ENCODE measurements around the gene CACNG4. TPM values are rescaled to one million over a fixed set of nuclear protein-coding genes. Genes with fewer than 3 reads are reported as not detected.

CACNG4 gene
- total RNA-seq, 1 donor from 2014 or later = 33.4 TPM

DNA sequence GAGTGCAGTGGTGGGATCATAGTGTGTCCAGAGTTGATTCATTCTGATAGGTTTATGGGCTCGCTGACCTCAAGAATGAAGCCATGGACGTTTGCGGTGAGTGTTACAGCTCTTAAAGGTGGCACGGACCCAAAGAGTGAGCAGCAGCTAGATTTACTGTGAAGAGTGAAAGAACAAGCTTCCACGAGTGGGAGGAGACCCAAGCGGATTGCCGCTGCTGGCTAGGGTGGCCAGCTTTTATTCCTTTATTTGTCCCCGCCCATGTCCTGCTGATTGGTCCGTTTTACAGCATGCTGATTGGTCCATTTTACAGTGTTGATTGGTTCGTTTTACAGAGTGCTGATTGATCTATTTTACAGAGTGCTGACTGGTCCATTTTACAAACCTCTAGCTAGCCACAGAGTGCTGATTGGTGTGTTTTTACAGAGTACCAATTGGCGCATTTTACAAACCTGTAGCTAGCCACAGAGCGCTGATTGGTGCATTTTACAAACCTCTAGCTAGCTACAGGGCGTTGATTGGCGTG, 17.5 kb downstream of the CACNG4 start:
- FAIRE-seq (no peak), DNase-seq (ENCODE audit: low spot score in 2 of 2) (no peak)

DNA sequence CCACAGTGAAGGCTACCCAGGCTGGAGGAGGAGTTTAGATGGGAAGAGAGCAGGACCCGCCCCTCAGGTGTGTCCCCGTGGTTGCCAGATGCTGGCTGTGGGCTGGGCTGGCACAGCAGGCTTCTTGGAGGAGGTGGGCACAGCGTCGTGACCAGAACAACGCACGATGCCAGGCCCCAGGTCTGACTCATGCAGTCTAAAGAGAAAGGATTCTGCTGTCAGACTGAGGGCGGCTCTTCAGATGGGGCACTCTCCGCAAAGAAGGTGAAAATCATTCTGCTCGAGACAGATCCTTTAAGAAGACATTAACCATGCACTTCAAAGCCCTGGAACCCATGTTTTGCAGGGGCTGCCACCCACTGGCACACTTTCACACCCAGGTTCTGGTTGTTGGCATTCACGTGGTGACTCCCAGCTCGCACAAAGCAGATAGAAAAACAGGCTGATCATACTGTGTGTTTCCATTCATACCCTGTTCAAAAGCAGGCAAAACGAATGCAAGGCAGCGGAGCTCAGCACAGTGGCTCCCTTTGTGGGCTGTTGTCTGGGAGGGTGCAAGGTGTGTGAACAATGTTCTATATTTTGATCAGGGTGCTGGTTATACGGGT, 19.0 kb downstream of the CACNG4 start:
- FAIRE-seq (no peak), DNase-seq (ENCODE audit: low spot score in 2 of 2) (no peak)

DNA sequence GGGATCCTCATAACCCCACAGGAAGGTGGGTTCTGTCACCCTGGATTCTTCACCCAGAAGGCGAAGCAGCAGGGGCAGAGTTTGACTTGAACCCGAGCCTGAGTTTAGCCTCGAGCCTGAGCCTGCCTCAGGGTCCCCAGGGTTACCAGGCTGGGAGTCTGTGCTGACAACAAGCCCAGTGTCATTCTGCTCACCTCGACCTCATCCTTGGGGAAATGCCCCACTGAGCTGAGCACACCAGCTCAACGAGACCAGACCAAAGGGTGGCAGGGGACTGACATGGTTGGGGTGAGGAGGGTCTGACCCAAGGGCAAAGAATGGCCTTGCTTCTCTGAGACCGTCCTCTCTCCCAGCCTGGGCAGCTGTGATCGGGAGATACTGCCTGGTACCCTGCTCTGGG, 20.2 kb downstream of the CACNG4 start:
- no peak for FAIRE-seq
- DNase-seq (ENCODE audit: low spot score in 2 of 2) = no peak

DNA sequence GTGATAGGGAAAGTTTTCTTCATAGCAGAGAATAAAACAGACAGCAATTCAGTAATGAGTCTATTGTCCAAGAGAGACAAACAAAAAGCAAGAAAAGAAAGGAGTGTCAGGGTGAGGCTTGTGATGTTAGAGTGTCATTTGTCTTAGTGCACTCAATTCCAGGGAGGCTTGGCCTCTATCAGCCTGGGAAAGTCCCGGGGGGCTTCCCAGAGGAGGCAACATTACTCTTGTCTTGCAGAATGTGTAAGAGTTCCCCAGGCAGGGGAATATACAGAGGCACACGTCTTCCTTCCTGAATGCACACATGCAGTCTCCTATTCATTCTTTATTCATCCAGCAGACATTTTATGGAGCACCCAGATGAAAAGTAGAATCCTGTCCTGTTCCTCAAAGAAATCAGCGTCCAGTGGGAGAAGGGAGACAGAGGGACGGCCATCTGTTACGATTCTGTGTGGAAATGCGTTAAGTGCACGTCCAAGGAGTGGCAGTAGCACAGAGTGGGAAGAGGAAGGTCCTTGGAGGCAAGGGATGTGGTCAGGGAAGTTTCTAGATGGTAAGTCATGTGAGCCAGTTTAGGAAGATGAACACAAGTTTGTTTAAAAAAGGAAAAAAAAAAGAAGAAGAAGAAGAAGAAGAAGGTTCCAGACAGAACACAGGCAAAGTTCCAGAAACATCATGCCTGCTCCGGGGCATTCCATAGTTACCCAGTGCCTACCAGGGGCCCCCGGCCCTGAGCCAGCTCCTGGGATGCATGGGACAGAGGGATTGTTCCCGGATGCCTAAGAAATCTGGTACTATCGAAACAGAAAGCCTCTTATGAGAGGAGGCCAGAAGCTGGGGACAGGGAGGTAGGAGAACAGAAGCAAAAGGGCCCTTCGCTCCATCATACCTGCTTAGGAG, 21.1 kb downstream of the CACNG4 start:
- DNase-seq (ENCODE audit: low spot score in 2 of 2) (no peak), FAIRE-seq (no peak)

DNA sequence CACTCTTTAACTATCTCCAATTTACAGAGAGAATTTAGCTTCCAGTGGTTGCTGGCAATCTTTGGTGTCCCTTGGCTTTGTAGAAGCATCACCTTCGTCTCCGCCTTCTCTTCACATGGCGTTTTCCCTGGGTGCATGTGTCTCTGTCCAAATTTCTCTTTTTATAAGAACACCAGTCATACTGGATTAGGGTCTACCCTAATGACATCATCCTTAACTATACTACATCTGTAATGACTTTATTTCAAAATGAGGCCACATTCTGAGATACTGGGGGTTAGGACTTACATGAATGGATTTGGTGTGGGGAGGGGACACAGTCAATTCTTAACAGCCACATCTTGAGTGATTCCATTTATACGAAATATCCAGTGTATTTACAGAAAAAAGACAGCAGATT, 22.2 kb downstream of the CACNG4 start:
- FAIRE-seq (no peak), DNase-seq (ENCODE audit: low spot score in 2 of 2) (no peak)

DNA sequence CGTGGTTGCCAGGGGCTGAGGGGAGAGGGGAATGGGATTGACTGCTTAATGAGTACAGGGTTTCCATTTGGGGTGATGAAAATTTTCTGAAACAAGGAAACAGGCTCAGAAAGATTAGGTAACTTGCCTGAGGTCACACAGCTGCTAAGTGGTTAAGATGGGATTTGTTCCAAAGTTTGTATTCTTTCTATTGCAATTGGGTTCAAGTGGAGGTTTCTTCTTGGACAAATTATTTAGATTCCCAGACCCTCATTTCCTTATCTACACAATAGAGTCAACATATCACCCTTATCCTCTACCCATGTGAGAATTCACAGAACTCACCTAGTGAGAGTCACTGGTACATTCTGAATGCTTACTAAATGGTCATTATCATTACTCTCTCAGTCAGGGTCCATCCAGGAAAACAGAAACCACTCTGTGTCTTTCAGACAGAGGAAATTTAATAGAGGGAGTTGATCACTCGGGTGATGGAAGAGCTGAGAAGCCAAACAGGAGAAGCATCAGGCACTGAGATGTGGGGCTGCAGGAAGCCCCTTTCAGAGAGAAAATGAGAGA, 22.6 kb downstream of the CACNG4 start:
- DNase-seq (ENCODE audit: low spot score in 2 of 2) = no peak
- no peak for FAIRE-seq

DNA sequence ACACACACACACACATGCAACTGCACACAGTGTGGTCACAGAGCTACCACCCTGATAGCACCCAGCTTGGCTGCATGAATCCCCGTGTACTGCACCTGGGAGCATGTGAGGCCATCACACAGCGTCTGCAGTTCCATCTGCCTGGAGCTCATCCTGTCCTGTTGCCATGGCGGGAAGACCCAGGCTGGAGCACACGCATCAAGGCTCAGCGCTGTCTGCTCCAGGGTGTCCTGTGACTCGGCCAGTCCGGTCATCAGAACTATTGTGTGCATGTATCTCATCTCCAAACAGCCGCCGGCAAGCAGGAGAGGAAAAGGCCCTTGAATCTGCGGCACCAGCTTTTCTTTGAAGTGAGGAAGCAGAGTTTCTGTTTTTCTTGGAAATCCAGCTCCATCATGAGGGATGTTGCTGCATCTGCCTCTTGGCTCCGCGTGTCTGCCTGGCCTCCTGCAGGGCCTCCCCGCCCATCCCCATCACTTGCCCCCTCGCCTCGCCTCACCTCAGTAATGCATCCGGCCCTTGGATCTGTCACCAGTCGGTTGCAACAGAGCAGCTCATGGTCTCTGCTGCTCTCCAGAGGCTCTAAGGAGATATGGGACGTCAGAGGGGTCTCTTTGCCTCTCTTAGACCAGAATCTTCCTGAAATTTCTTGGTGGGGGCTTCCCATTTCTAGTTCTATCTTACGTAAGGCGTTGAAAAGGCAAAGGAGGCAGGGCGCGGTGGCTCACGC, 23.7 kb downstream of the CACNG4 start:
- FAIRE-seq (no peak), DNase-seq (ENCODE audit: low spot score in 2 of 2) (no peak)

DNA sequence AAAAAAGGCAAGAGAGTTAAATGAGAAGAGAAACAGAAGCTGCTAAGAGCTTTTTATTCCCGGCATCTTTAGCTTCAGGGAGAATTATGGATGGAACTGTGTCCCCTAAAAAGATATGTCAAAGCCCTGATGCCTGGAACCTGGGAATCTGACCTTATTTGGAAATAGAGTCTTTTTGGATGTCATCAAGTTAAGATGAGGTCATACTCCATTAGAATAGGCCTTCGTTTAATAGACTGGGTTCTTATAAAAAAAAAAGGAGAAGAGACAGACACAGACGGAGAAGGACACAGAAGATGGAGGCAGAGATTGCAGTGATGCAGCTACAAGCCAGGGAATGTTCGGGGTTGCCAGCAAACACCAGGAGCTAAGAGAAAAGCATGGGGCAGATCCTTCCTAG, 24.6 kb downstream of the CACNG4 start:
- DNase-seq (ENCODE audit: low spot score in 2 of 2) = no peak
- FAIRE-seq = no peak

DNA sequence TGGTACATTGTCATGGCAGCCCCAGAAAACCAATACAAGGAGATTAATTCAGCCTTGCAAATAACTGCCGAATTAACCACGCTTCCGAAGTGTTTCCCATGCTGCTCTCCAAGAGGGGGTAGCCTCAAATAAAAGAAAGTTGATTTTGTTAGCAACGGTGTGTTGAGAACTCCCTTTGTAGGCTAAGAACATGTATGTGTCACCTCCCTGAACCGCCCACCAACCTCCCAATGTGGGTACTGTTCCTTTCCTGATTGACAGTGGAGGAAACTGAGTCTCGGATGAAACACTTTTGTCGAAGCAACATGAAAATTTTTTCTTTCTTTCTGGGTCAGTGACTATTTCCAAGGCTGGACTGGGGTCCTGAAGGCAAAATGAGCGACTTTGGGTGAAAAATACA, 25.1 kb downstream of the CACNG4 start:
- no peak for DNase-seq (ENCODE audit: low spot score in 2 of 2)

DNA sequence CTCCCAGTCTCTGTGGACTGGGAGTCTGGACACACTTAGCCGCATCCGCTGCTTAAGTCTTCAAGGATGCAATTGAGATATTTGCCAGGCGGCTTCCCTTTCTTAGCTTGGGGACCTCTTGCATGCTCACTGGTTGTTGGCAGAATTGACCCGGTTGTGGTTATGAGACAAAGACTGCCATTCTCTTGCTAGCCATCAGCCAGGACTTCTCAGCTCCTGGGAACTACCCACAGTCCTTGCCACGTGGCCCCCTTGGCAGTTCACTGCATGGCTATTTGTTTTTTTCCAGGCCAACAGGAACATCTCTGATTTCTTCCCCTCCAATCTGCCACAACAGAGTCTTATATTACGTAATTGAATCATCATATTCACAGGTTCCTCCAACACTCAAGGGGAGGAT, 25.5 kb downstream of the CACNG4 start:
- FAIRE-seq = no peak
- no peak for DNase-seq (ENCODE audit: low spot score in 2 of 2)

More for the DNA sequence above, 25.1 kb downstream of the CACNG4 start:
- FAIRE-seq = no peak

DNA sequence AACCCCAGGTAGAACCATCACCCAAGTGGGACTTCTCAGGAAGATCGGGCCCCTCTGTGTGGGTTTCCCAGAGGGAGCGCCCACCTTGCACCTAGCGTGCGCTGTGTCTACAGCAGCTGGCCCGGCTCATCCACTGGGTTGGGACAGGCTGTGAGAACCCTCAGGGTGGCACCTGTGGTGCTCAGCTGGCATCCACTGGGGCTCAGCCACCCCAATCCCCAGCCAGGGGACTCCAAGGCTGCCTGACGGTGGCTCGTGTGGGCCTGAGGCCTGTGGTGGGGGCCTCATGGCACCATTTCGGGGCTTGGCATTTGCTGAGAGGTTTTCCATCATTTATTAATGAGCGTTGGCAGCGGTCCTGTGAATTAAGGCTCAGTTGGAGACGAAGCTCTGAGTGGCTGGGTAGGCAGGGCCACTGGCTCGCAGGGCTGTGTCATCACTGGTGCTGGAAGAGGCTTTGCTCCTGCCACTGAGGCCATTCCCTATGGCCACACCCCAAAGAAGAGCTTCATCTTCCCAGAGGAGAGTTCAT, 28.5 kb downstream of the CACNG4 start:
- FAIRE-seq (no peak), DNase-seq (ENCODE audit: low spot score in 2 of 2) (no peak)

DNA sequence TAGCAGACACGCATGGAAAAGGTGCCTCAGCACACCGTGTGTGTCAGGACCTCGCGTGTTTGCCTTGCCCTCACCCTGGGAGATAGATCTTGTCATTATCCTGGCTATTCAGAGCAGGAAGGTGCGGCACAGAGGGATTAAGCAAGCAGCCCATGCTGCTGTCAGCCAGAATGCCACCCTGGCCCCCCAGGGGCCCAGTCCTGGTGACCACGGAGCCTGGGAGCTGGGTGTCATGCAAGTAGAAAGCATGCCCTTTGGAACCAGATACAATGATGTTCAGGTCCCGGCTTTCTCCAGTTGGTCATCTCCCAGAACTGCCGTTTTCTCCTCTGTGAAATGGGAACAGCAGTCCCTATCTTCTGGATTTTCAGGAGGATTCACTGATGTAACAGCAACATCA, 29.9 kb downstream of the CACNG4 start:
- FAIRE-seq = no peak

DNA sequence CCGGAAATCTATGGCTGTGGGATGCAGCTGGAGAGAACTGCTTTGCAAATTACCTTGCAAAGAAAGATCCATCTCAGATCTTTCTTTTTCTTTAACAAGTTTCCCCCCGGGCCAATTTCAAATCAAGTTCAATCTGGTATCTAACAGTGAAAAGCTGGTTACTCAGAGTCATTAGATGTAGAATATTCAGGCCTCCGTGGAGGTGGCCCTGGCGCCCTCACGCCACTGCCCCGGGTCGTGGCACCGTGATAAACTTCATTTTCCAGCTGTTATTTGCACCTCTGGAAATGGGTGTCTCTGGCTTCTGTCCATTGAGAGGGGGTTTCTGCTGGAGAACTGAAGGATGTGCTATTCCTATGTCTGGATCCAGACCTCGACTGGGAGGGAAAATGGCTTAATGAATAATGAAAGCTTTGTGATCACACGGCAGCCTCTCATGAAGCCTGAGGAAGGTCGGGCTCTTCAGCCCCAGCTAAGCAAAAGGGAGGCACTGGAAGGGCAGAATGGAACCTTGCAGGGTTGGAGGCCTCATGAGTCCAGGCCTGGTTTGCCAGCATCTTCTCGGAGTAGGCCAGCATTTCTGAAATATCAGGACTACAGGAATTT, 30.5 kb downstream of the CACNG4 start:
- DNase-seq (ENCODE audit: low spot score in 2 of 2) = no peak
- no peak for FAIRE-seq

More for the DNA sequence above, 29.9 kb downstream of the CACNG4 start:
- DNase-seq (ENCODE audit: low spot score in 2 of 2) = no peak

DNA sequence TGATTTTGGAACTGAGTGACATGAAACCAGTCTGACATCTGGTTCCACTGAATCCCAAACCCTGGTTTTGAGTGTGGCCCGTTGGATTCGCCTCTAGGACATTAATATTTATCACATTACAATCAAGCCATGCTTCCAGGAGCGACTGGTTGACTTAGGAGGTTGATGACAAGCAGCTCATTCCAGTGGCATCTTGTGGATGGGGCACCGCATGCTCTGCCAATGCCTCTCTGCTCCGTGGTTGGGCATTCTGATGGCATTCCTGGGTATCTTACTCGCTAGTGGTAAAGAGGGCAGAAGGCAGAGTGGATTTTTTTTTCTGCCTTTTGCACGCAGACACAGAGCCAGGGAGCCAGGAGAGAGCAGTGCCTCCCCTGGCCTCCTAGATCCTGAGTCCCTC, 31.4 kb downstream of the CACNG4 start:
- DNase-seq (ENCODE audit: low spot score in 2 of 2) = no peak
- no peak for FAIRE-seq

DNA sequence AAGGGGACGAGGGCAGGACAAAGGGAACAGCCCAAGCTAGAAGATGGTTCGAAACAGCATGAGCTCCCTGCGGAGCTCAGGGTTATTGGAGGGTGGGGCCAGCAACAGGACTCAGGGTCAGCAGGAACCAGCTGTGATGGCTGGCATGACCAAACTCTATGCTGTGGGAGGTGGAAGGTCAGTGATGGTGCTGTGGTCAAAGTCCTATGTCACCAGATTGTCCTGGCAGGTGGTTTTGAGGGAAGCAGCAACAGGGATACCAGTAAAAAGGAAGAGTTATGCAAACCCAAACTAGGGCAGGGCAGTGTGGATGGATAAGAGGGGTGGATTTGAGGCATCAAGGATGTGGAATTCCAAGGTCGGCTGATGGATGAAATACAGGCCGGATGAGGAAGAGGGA, 32.4 kb downstream of the CACNG4 start:
- DNase-seq (ENCODE audit: low spot score in 2 of 2) (no peak), FAIRE-seq (no peak)

DNA sequence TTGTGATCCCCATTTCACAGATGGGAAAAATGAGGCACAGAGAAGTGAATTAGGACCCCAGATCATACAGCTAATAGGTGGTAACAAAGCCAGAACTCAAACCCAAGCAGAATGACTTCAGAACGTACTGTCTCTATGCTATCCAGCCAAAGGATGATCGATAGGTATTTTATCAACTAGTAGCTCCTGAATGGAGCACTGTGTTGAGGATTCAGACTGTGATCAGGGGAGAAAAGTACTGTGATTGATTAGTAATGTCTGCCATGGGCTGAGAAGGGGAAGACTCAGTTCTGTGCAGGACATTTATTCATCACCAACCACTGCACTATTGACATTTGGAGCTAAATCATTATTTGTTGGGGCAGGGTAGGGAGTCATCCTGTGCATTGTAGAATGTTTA, 38.7 kb downstream of the CACNG4 start:
- DNase-seq (ENCODE audit: low spot score in 2 of 2) (no peak), FAIRE-seq (no peak)

DNA sequence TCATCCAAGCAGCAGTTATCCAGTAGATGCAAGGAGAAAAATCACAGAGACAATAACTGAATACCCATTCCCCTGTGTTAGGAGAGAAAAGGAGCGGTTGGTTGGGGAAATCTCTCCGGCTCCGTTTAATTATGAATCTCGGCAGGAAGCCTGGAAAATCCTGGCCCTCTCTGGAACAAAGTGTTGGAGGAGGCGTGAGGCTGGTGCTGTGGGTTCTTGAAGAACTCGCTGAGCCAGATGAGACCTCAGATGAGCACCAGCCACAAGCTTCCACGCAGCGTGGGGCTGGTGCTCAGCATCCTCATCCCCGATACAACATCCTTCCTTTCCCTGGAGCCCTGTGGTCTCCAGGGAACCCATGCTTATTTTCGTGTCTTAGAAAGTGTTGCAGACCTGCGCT, 39.7 kb downstream of the CACNG4 start:
- peak in 1 of 2 donors; percentile 40 for DNase-seq (ENCODE audit: low spot score in 2 of 2)
- FAIRE-seq = no peak

DNA sequence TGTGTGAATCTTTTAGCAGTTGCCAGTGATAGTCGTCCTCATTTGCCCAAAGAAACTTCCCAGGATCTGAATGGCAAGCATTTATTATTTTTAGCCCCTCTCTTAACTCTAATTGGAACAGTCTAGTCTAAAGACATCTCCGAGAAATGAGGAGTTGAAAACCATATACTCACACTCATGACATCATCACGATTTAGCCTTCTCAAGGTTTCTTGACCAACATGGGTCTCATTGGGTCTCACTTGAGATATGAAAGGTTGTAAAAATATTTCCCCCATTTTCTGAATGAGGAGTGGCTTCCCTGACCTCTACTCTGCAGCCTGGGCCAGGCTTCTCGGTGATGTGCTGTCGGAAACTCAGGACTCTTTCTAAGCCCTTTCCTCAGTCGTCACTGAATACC, 42.8 kb downstream of the CACNG4 start:
- DNase-seq (ENCODE audit: low spot score in 2 of 2) = no peak
- no peak for FAIRE-seq

DNA sequence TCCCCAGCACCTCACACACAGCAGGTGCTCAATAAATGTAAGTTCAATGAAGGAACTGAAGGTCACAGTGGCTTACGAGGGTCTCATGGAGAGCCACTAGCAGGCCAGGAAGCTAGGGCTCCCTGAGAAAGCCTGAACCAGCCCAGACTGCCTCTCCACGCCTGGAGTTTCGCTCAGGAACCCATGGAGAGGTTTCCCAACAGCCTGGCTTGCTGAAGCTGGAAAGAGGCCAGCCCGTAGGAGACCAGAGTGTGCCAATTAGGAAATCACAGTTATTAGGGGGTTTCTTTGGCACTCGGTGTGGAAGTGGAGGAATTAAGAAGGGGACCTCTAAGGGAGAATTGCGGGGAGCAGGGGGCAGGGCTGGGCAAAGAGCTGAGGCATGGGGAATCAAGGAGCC, 43.6 kb downstream of the CACNG4 start:
- FAIRE-seq (no peak), DNase-seq (ENCODE audit: low spot score in 2 of 2) (no peak)

DNA sequence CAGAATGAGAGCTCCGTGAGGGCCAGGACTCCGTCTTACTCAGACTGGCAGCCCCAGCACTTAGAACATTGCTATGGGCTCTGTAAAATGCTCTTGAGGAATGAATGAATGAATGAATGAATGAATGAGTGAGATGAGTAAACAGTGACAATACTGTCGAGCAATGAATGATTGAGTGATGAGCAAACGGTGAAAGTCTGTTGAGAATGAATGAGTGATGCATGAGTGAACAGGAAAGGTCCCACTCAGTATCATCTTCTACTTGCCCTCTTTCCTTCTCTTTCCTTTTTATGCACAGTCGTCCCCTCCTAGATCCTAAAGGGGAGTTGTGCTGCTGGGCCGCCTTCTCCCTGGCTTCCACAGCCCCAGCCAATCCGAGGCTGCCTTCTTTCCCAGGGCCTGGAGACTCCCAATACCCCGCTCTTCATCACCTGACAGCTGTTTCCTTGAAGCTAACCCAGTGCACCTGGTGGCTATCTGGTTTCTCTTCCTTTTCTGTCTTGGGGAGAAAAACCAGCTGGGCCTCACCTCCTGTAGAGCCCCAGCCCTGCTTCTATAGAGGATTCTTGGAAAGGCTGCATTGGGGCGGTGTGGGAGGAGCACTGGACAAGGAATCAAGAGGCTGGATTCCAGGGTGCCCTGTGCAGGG, 47.1 kb downstream of the CACNG4 start:
- FAIRE-seq = no peak
- no peak for DNase-seq (ENCODE audit: low spot score in 2 of 2)

All from frontal cortex (tissue), 4 donors.